ENCODE data around the gene DLGAP3.

- TF ChIP-seq, protein P1, sequence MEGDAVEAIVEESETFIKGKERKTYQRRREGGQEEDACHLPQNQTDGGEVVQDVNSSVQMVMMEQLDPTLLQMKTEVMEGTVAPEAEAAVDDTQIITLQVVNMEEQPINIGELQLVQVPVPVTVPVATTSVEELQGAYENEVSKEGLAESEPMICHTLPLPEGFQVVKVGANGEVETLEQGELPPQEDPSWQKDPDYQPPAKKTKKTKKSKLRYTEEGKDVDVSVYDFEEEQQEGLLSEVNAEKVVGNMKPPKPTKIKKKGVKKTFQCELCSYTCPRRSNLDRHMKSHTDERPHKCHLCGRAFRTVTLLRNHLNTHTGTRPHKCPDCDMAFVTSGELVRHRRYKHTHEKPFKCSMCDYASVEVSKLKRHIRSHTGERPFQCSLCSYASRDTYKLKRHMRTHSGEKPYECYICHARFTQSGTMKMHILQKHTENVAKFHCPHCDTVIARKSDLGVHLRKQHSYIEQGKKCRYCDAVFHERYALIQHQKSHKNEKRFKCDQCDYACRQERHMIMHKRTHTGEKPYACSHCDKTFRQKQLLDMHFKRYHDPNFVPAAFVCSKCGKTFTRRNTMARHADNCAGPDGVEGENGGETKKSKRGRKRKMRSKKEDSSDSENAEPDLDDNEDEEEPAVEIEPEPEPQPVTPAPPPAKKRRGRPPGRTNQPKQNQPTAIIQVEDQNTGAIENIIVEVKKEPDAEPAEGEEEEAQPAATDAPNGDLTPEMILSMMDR (IDR thresholded peaks at IDR 0.05): no peak
- no peak for TF ChIP-seq POLR2A (IDR thresholded peaks at IDR 0.05)
Observed at GRCh38 chr1:34831721-34832246, 97.7 kb downstream of the DLGAP3 start.

Measured in body of pancreas (tissue), 4 donors.